Measurements from ENCODE around the gene STK4.

- TF ChIP-seq POLR2A (IDR thresholded peaks at IDR 0.05; ENCODE audit: extremely low read depth, insufficient read length) (no peak), CTCF (IDR thresholded peaks at IDR 0.05; ENCODE audit: low read depth, low read length) (no peak), MAX (IDR thresholded peaks at IDR 0.05; ENCODE audit: low read depth, low read length) (no peak), MYC (IDR thresholded peaks at IDR 0.05; ENCODE audit: low read depth, low read length) (no peak)
Observed at GRCh38 chr20:45032276-45032675, 66.0 kb downstream of the STK4 start.

Measured in NB4 (cell line).